Suprapubic skin (tissue), 3 donors: ENCODE results near the gene KIAA0825.

ENCODE experiments used
- CTCF ChIP-seq, 2 donors: fragments of 200-600 bp in 1 of 2; fragments of 450-650 bp in 1 of 2; sonication (generic) in 1 of 2; IDR thresholded peaks; one replicate each; pipeline ENCODE4 v1.5.1; 2016 to 2019; ENCODE audit warnings: antibody characterized with exemption in 2 of 2, mild to moderate bottlenecking in 1 of 2, moderate library complexity in 1 of 2
- POLR2AphosphoS5 ChIP-seq, 3 donors: sonication (generic); formaldehyde crosslinking; IDR thresholded peaks; one replicate each; pipeline ENCODE4 v1.6.1; 2017; ENCODE audit warnings: antibody characterized with exemption in 3 of 3

DNA sequence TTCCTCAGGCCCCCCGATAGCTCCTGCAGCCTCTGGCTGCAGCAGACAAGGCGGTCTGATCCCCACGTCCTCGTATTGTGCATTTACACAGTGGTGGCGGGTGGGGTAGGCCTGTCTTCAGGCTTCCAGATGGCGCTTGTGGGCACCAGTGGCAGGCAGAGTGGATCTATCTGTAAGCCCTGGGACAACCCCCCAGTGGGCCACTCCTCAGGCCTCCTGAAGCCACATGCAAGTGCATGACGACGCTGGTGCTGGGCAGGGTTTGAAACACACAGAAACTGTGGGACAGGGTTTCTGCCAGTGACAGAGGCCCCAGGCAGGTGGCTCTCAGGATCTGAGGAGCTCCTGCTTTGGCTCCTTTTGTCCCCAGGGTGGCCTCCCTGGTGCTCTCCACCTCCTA, 42.1 kb upstream of the KIAA0825 start:
- TF ChIP-seq CTCF (IDR thresholded peaks at IDR 0.05) (no peak), POLR2AphosphoS5 (IDR thresholded peaks at IDR 0.05) (no peak)
